Islet precursor cell (in vitro differentiated cells): Measurements from ENCODE around the gene CNPY1.
"Not testable (repeated sequence)": the region's sequence is repeated elsewhere in the genome, so short reads cannot be mapped to it uniquely, and the experiment has no call there.

Experiments used
- DNase-seq: peaks from one replicate; pipeline ENCODE4 v3.0.0-alpha.2; 2018

CNPY1 gene

GRCh38 chr7:155546449-155546848, at the start of gene CNPY1:
CNPY1 (minus strand) TSS chr7:155546559; CDS start chr7:155545929, 630 bp downstream.
- not testable (repeated sequence) for DNase-seq

DNA sequence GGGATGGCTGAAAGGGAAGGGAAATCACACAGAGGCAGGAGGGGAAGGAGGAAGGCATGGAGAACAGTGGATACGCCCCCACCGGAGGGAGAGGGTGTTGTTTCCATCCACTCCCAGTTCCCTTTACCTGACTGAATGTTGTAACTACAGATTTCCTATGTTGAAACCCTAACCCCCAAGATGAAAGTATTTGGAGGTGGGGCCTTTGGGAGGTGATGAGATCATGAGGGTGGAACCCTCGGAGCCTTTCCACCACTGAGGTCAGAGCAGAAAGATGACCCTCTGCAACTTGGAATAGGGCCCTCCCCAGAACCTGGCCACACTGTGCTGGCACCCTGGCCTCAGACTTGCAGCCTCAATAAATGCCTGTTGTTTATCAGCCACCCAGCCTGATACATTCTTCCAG, 48.6 kb upstream of the CNPY1 start:
- DNase-seq: peak; percentile 51

DNA sequence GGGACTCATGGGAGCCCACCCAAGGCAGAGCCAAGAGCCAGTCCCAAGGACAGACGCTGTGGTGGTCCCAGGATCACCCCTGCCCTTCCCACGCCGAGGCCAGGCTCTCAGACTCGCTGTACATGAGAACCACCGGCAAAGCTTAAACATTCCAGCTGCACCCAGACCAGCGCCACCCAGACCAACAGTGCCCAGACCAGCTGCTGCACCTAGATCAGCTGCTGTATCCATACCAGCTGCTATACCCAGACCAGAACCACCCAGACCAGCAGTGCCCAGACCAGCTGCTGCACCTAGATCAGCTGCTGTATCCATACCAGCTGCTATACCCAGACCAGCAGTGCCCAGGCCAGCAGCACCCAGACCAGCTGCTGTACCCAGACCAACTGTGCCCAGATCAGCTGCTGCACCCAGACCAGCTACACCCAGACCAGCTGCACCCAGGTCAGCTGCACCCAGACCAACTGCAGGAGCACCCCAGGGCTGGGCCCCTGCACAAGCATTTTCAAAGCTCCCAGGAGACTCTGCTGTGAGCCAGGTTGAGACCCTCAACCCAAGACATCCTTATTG, 47.9 kb upstream of the CNPY1 start:
- DNase-seq: peak; percentile 43

DNA sequence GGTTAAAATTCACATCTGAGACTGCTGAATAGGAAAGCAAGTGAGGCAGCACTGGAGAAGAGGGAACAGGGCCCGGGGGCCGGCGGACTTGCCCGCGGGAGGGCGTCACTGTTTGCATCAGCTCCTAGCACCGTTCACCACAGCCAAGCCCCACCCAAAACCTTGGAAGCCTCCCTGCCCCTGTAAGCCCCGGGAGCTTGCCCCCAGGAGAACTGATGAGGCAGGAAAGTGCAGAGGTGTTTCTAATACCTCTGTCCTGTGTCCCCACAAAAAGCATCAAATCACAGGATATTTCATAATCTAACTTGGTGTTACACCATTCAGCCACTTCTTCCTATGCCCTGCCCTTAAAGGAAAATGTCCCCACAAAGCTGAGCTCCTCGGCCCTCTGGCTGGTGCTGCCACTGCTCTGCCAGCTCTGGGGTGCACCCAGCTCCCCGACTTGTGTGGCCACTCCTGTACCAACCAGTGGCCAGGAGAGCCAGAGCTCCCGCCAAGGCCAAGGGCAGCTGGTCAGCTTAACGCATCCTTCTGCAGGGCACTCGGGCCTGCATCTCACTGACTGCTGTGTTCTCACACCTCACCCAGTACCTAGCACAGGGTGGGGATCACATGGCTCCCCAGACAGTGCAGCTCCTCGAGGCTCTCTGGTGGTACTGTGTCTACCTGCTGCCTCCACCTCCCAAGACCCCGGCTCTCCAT, 47.3 kb upstream of the CNPY1 start:
- DNase-seq: peak; percentile 40

- no peak for DNase-seq
These were observed 44.9 kb upstream of the CNPY1 start for GRCh38 chr7:155591055-155591775.

- DNase-seq: peak; percentile 91
These were observed 44.1 kb upstream of the CNPY1 start for GRCh38 chr7:155590215-155591018.

DNA sequence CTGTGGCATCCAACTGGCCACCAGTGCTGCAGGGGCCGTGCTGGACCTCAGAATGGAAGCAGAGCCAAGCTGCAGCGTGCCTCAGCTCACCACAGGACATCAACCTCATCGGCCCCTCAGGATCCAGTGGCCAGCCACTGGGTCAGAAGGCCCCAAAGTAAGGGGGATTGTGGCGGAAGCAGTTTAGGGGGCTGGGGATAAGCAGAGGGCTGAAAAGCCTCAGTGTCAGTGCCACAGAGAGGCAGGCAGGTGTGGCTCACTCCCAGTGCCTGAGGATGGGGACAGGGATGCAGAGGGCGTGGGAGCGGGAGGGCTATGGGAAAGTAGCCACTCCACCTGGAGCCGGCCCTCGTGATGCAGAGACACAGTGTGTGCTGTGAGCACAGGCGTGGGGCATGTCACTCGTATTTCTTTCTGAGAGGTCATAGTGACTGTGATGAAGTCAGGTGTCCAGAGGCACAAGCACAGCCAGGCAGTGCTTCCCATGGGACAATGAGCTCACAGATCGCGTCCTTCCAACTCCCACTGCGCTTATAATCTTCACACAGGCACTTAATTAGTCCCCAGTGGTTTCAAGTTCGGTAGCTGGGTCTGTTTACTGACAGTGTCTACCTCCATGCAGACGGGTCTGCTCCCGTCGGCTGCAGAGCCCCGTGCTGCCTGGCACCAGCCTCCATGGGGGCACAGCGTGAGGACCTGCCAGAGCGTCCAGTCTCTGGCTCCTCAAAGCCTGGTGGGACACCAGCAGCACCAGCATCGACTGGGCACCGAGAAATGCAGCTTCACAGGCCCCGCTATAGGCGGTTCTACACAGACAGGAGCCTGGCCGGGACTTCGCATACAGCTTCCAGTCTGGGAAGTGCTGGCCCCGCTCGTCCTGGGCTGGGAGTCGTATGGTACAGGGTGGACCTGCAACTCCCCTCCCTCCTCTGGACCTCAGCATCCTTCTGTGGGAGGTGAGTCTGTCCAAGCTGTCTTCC, 42.9 kb upstream of the CNPY1 start:
- no peak for DNase-seq

DNA sequence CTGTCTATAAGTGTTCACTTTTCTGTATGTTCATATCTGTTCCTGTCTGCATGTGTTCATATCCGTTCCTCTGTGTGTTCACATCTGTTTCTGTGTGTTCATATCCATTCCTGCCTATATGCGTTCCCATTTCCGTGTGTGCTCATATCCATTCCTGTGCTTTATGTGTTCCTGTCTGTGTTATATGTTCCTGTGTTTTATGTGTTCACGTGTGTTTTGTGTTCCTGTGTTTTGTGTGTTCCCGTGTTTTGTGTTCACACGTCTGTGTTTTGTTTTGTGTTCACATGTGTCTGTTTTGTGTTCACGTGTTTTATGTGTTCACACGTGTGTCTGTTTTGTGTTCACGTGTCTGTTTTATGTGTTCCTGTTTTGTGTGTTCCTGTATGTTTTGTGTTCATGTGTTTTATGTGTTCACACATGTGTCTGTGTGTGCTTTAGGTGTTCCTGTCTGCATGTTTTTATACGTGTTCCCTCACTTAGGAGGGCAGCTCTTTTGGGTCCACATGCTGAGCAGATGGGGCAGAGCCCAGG, 42.2 kb upstream of the CNPY1 start:
- no peak for DNase-seq

GRCh38 chr7:155587486-155587885, 41.1 kb upstream of the CNPY1 start:
- DNase-seq: no peak

DNA sequence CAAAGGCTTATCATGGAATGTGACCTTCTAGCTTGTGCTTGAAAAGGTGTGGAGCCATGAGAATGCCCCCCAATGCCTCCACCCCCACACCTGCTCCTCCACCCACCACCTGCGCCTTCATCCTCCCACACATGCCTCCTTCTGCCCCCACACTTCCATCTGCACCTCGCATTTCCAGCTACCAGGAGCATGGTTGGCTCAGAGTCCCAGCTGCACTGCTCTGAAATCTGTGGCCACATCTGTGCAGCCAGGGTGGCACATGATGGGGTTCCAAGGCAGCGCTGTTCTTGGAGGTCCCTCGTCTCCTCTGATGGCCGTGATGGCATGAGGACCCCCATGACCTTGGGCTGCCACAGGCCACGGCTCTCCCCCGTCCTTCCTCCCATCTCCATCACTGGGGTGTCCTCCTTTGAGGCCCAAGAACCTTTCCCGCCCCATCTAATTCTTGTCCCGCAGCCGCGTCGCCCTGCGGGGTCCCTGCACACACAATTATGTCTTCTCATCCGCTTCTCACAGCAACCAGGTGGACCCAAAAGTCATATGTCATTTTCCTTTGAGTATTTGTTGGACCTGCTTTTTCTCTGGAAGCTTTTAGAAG, 40.6 kb upstream of the CNPY1 start:
- no peak for DNase-seq

GRCh38 chr7:155585951-155586350, 39.6 kb upstream of the CNPY1 start:
- DNase-seq: no peak

DNA sequence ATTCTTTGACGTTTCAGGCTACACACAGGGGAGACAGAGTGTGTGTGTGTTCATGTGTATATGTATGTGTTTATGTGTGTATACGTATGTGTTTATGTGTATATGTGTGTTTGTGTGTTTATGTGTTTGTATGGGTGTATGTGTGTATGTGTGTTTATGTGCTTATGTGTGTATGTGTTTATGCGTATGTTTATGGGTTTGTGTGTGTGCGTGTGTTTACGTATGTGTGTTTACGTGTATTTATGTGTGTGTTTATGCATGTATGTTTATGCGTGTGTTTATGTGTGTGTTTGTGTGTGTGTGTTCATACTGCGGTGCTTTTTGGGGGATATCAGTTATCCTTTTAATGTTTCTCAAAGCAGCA, 39.2 kb upstream of the CNPY1 start:
- no peak for DNase-seq

DNA sequence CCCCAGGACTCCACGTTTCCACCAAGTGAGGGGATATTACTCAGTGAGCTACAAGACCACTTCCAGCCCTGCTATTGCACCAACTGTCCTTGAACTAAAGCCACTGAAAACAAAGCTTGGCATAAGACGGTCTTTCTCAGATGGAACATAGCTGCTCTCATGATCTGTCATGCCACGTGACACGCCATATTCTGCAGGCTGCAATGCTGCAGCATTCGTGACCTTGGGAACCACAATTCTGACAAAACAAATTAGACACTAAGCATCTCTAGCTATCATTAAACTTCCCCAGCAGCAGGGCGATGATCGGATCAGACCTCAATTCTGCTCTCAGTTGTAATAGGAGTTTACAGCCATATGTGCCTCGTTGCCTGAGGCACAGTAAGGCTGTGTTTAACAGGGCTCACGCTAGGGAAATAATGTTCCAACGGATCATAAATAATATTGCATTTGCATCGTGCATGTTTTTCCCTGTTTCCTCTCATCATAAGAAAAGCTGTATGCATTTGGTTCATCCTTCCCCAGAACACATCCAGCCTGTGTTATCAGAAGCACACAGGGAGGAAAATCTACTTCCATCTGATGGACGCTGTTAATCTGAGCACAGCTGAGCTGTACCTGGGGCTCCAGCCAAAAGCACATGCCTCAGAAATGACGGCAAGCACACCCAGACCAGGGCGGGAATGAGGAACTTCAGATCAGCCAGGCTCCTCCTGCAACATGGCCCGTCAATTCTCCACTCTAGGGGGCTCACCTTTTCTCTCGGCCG, 38.6 kb upstream of the CNPY1 start:
- no peak for DNase-seq

DNA sequence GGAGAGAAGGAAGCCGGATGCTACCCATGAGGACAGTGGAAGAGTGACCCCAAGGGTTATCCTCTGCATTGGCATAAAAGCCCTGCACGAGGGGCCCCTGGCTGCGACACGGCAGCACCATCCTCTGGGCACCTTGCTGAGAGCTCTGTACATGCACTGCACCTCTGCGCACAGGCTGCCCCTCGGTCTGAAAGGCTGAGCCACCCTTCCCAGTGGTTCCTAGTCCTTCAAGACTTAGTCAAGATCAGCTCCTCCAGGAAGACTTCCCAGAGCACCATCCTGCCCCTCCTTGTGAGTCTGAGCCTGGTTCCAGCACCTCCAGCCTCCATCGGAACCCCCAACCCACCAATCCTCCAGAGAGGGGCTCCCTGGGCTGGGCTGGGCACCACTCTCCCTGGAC, 37.9 kb upstream of the CNPY1 start:
- DNase-seq: no peak

DNA sequence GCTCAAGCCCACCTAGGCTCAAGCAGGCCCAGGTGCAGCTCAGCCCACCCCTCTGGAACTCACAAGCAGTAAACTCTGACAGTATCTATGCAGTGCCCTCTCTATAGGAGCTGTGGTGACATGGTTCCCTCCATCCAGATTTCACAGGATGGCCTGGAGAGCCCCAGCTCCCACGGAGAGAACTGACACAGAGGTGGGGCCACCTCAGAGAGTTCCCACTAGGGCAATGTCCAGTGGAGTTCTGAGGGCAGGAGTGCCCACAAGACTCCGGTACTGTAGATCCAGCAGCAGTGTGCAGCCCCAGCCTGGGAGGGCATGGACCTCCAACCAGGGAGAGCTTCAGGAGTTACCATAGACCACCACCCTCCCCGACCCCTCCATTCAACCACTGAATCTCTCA, 37.3 kb upstream of the CNPY1 start:
- peak; percentile 13 for DNase-seq

GRCh38 chr7:155581954-155582353, 35.6 kb upstream of the CNPY1 start:
- no peak for DNase-seq

DNA sequence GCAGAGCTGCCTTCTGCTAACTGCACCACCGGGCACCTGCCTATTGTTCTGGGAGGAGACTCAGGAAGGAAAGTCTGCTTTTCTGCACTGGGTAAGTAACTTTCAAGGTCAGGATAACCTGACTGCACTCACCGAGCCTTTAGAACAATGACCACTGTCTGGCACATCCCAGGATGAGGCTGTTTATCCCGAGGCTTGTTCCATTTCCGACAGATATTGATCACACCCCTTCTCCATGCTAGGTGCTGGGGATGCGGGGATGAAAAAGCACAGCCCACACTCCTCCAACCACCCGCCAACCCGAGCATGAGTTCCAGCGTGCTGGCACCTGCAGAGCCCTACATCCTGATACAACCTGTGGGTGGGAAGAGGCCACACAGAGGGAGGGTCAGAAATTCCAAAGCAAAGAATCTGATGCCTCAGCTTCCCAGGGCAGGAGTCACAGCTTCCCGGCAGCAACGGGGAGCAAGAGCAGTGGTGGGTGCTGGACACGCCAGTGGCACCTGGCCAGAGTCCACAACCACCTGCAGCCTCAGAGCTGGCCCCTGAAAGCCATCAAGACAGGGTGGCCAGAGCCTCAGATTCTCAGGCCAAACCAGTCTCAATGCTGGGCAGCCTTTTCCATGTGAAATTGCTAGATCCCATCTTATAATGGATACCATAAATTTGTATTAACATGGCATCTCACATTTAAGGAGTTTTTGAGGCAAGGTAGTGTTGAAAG, 34.9 kb upstream of the CNPY1 start:
- no peak for DNase-seq

- DNase-seq: no peak
These were observed 34.0 kb upstream of the CNPY1 start for GRCh38 chr7:155580367-155580766.

DNA sequence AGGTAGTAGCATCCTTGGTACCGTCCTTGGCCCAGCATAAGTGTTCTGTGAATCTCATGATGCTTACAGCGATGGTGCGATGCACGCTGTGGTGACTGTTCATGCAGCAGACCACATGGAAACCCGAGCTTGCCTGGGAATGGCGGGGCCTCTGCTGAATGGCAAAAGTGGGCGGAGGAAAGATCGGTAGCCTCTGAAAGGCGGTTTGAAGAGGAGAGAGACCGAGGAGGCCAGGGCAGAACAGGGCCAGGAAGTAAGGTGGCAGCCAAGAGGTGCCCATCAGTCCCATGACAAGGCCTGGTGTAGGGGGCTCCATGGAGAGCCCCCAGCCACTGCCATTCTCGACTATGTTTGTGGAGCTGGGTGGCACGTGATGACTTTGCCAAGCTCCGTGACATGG, 33.2 kb upstream of the CNPY1 start:
- DNase-seq: no peak

DNA sequence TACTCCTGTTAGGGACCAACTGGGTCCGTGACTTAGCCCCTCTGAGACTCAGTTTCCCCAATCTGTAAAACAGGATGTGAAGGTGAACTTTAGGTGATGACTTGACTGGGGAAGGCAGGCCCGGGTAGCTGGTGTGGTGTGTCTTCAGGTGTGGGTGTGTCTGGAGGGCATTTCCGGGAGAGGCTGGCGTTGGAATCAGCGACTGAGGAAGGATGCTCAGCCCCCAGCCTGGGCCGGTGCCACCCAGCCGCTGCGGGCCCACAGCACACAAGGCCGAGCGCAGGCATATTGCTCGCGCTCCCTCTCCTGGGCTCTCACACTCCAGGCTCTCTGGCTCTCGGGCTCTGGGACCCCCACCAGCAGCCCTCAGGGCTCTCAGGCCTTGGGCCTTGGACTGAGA, 31.7 kb upstream of the CNPY1 start:
- no peak for DNase-seq
